ENCODE results near the gene RAB39B. TPM values are rescaled to one million over a fixed set of nuclear protein-coding genes. Genes with fewer than 3 reads are reported as not detected.

RAB39B gene
- total RNA-seq, 2 donors from 2014 or later = 1.8 TPM; not detected in 1

GRCh38 chrX:155218777-155219176 is 45.5 kb downstream of the RAB39B start:
- Histone ChIP-seq H3K27me3 (no peaks in the 10 kb centered on the region), H3K27ac (no peak overlapping the region), H3K9me3 (no peaks in the 10 kb centered on the region), H3K4me1 (peaks cover 12% of the 10 kb centered on the region), H3K36me3 (replicated peaks in 1 of 2; ENCODE audit: insufficient read depth in 1 of 2, low read depth in 2 of 2) (no peaks in the 10 kb centered on the region), H3K4me3 (no peak overlapping the region)
- DNase-seq (no peak), ATAC-seq (no peak)
- TF ChIP-seq POLR2A (IDR thresholded peaks at IDR 0.05) = no peak
- TF ChIP-seq CTCF (IDR thresholded peaks at IDR 0.05) = no peak
- WGBS, 2 donors = 85 to 86% methylated on average over 2 of the region's 2 CpGs
- intact Hi-C loops (cut with DNase I) = no loop called here

GRCh38 chrX:155216940-155217440 is 47.3 kb downstream of the RAB39B start:
- TF ChIP-seq POLR2A (IDR thresholded peaks at IDR 0.05) (no peak), CTCF (IDR thresholded peaks at IDR 0.05) (peak in 1 of 7 experiments; percentile 0)
- DNase-seq (no peak), ATAC-seq (no peak)

GRCh38 chrX:155216179-155216939 is 47.9 kb downstream of the RAB39B start, which contains the start of gene VBP1:
Gene VBP1, plus strand, starts transcription at chrX:155216460. Its CDS starts 23 bp downstream, at chrX:155216483.
- H3K9me3 ChIP-seq = no peaks in the 10 kb centered on the region
- intact Hi-C loops (cut with DNase I) = no loop called here
- TF ChIP-seq CTCF (IDR thresholded peaks at IDR 0.05) (peak in 6 of 7 experiments; percentile 29 to 45 (median 34)), POLR2A (IDR thresholded peaks at IDR 0.05) (peak in 2 of 3 donors; percentile 62 to 75)
- ATAC-seq (peak; percentile 98), DNase-seq (peak; percentile 89 to 95 (median 92))
- 0% methylated on average over 31 of the region's 53 CpGs; no CpG with 5 or more reads in 1 of the 2 donors for WGBS, 2 donors
- peak within 1 kb of the TSS; percentile 47 to 53 for H3K4me3 ChIP-seq
- H3K27me3 ChIP-seq = no peaks in the 10 kb centered on the region
- no peaks in the 10 kb centered on the region for H3K36me3 ChIP-seq (replicated peaks in 1 of 2; ENCODE audit: insufficient read depth in 1 of 2, low read depth in 2 of 2)
- peak within 1 kb of the TSS; percentile 76 to 88 (median 85) for H3K27ac ChIP-seq
- H3K4me1 ChIP-seq = peaks cover 12% of the 10 kb centered on the region

More at GRCh38 chrX:155216940-155217440, 47.3 kb downstream of the RAB39B start:
- Histone ChIP-seq H3K36me3 (replicated peaks in 1 of 2; ENCODE audit: insufficient read depth in 1 of 2, low read depth in 2 of 2) (no peaks in the 10 kb centered on the region), H3K4me1 (peaks cover 12% of the 10 kb centered on the region), H3K4me3 (peak overlapping the region in 1 of 2 donors; percentile 47), H3K27me3 (no peaks in the 10 kb centered on the region), H3K27ac (peak overlapping the region; percentile 76 to 88 (median 85)), H3K9me3 (no peaks in the 10 kb centered on the region)
- intact Hi-C loops (cut with DNase I) = no loop called here
- 6 to 9% methylated on average over 10 to 11 of the region's 11 CpGs for WGBS, 2 donors

- Histone ChIP-seq H3K4me1 (peaks cover 12% of the 10 kb centered on the region), H3K27me3 (no peaks in the 10 kb centered on the region), H3K36me3 (replicated peaks in 1 of 2; ENCODE audit: insufficient read depth in 1 of 2, low read depth in 2 of 2) (no peaks in the 10 kb centered on the region), H3K4me3 (no peak overlapping the region), H3K27ac (peak overlapping the region; percentile 54 to 88 (median 85)), H3K9me3 (no peaks in the 10 kb centered on the region)
- WGBS, 2 donors = 33 to 47% methylated on average over 10 to 15 of the region's 15 CpGs
- intact Hi-C loops (cut with DNase I) = no loop called here
- DNase-seq = no peak
- TF ChIP-seq CTCF (IDR thresholded peaks at IDR 0.05) (no peak), POLR2A (IDR thresholded peaks at IDR 0.05) (no peak)
- ATAC-seq = peak; percentile 24
Observed at GRCh38 chrX:155215443-155216178, 48.7 kb downstream of the RAB39B start.
